LNCaP clone FGC (cell line): Measurements from ENCODE around the gene ADGRV1.
"Not testable (repeated sequence)": the region's sequence is repeated elsewhere in the genome, so short reads cannot be mapped to it uniquely, and the experiment has no call there.

ENCODE experiments used
- DNase-seq: peaks from one replicate; pipeline ENCODE4 v3.0.0-alpha.2; 2011; ENCODE audit warnings: low read depth
- H3K4me3 ChIP-seq: 2 replicates; pipeline ENCODE4 v1.5.1; 2011; ENCODE audit warnings: mild to moderate bottlenecking, low read depth, low read length, control low read depth
- CTCF ChIP-seq: IDR thresholded peaks from 2 replicates; pipeline ENCODE4 v1.5.1; 2012; ENCODE audit warnings: mild to moderate bottlenecking; ENCODE audit not compliant: control insufficient read depth, insufficient read depth; ENCODE audit errors: extremely low read depth

ADGRV1 gene

GRCh38 chr5:91061094-91061493 is 502.5 kb downstream of the ADGRV1 start:
- no peak for TF ChIP-seq CTCF
- DNase-seq = no peak
- no peak overlapping the region for H3K4me3 ChIP-seq

GRCh38 chr5:91061946-91062562 is 503.5 kb downstream of the ADGRV1 start:
- no peak for DNase-seq
- no peak for TF ChIP-seq CTCF
- no peak overlapping the region for H3K4me3 ChIP-seq

- H3K4me3 ChIP-seq, DNase-seq: not testable (repeated sequence)
Observed at GRCh38 chr5:91063098-91063690, 504.6 kb downstream of the ADGRV1 start.

- no peak for TF ChIP-seq CTCF
- no peak overlapping the region for H3K4me3 ChIP-seq
Observed at GRCh38 chr5:91065496-91065895, 506.9 kb downstream of the ADGRV1 start.

GRCh38 chr5:91069364-91069763 is 510.8 kb downstream of the ADGRV1 start:
- no peak for TF ChIP-seq CTCF
- DNase-seq = no peak
- no peak overlapping the region for H3K4me3 ChIP-seq

More at GRCh38 chr5:91065496-91065895, 506.9 kb downstream of the ADGRV1 start:
- DNase-seq = no peak

- DNase-seq = no peak
- no peak overlapping the region for H3K4me3 ChIP-seq
- TF ChIP-seq CTCF = no peak
Observed at GRCh38 chr5:91070761-91071550, 512.4 kb downstream of the ADGRV1 start.

GRCh38 chr5:91072881-91073280 is 514.3 kb downstream of the ADGRV1 start:
- H3K4me3 ChIP-seq = no peak overlapping the region
- TF ChIP-seq CTCF = no peak
- no peak for DNase-seq
